K562 (cell line): ENCODE measurements around the gene RSPO1. TPM values are rescaled to one million over a fixed set of nuclear protein-coding genes. Genes with fewer than 3 reads are reported as not detected.

Experiments used
- ATAC-seq: fragments of 200-7000 bp; cut with Tn5 transposase; 3 replicates; pipeline ENCODE4 v1.9.1; 2020; ENCODE audit warnings: moderate library complexity
- BruUV-seq: library from RNA; stranded (reverse); fragments of 400-500 nt; replicated peaks from 2 replicates; lab custom pipeline; 2021; lab: Mats Ljungman, UMichigan
- CTCF ChIA-PET: fragments of 300-600 bp; formaldehyde crosslinking; extraction: SDS; loops from one replicate; lab custom pipeline; 2021; ENCODE audit warnings: low intra/inter-chr PET ratio; lab: Yijun Ruan, JAX
- POLR2A ChIA-PET: fragments of 300-600, 350-650 bp; sonication (Branson Sonifier 250); formaldehyde crosslinking; extraction: SDS; loops from one replicate; lab custom pipeline; 2021; ENCODE audit warnings: antibody characterized with exemption, inconsistent platforms; lab: Yijun Ruan, JAX
- DNase-seq, 4 experiments: peaks; one replicate each; pipeline versions ENCODE4 v3.0.0 to v3.0.0-alpha.2; 2011 to 2018; ENCODE audit warnings: low spot score in 3 of 4, mixed read lengths in 3 of 4; ENCODE audit errors: extremely low read depth in 1 of 4
- FAIRE-seq: peaks from 2 replicates; lab custom pipeline; 2011; peaks lifted over from hg19 to GRCh38; lab: Jason Lieb, UNC
- H2AFZ ChIP-seq: 2 replicates; pipeline ENCODE4 v1.6.0; 2011; ENCODE audit warnings: low read depth, low read length, control low read depth, inconsistent platforms
- H3K27ac ChIP-seq: fragments of 200-600 bp; 3 replicates; pipeline ENCODE4 v1.8.0; 2011; ENCODE audit warnings: low read depth, mild to moderate bottlenecking, control low read depth, inconsistent platforms, low read length, moderate library complexity, mixed read lengths; ENCODE audit errors: extremely low read depth
- H3K27me3 ChIP-seq, 2 experiments: fragments of 300-600 bp in 1 of 2; 2 replicates in 1 of 2; 3 replicates in 1 of 2; pipeline versions ENCODE4 v1.6.0 to v1.8.0; 2011; ENCODE audit warnings: inconsistent platforms in 2 of 2, low read length in 2 of 2, mild to moderate bottlenecking in 1 of 2, mixed read lengths in 1 of 2, moderate library complexity in 1 of 2; ENCODE audit not compliant: control insufficient read depth in 2 of 2, insufficient read depth in 2 of 2
- H3K36me3 ChIP-seq: fragments of 300-600 bp; 3 replicates; pipeline ENCODE4 v1.8.0; 2011; ENCODE audit warnings: mild to moderate bottlenecking, low read length, inconsistent platforms; ENCODE audit not compliant: control insufficient read depth, insufficient read depth
- H3K4me1 ChIP-seq, 2 experiments: fragments of 200-600 bp in 1 of 2; replicated peaks in 1 of 2; 2 replicates in 1 of 2; 3 replicates in 1 of 2; pipeline versions ENCODE4 v1.5.1 to v1.8.0; 2011; ENCODE audit warnings: inconsistent platforms in 2 of 2, low read length in 2 of 2, mild to moderate bottlenecking in 1 of 2, mixed read lengths in 1 of 2, moderate library complexity in 1 of 2; ENCODE audit not compliant: control insufficient read depth in 2 of 2, insufficient read depth in 2 of 2
- H3K4me2 ChIP-seq: 2 replicates; pipeline ENCODE4 v1.6.1; 2011; ENCODE audit warnings: low read length, control low read depth, inconsistent platforms, mixed read lengths; ENCODE audit not compliant: insufficient read depth
- H3K4me3 ChIP-seq: fragments of 200-600 bp; sonication (generic), shearing (Covaris generic); 2 replicates; pipeline ENCODE4 v1.5.1; 2016; ENCODE audit warnings: control low read depth, inconsistent platforms
- H3K79me2 ChIP-seq: fragments of 200-600 bp; 3 replicates; pipeline ENCODE4 v1.8.0; 2011; ENCODE audit warnings: low read length, inconsistent platforms; ENCODE audit not compliant: control insufficient read depth, insufficient read depth
- H3K9ac ChIP-seq, 2 experiments: 2 replicates each; pipeline versions ENCODE4 v1.6.0 to v1.6.1; 2011; ENCODE audit warnings: low read depth in 2 of 2, low read length in 2 of 2, control low read depth in 1 of 2, inconsistent platforms in 1 of 2, mild to moderate bottlenecking in 1 of 2, mixed read lengths in 1 of 2; ENCODE audit not compliant: insufficient read depth in 1 of 2
- H3K9me1 ChIP-seq: one replicate; pipeline ENCODE4 v1.6.0; 2011; ENCODE audit warnings: inconsistent platforms, mild to moderate bottlenecking, low read length, moderate library complexity; ENCODE audit not compliant: control insufficient read depth, insufficient read depth
- H3K9me3 ChIP-seq: replicated peaks from 2 replicates; pipeline ENCODE4 v1.5.1; 2011; ENCODE audit warnings: low read depth, low read length, inconsistent platforms; ENCODE audit not compliant: control insufficient read depth, insufficient read depth
- H4K20me1 ChIP-seq: replicated peaks from 2 replicates; pipeline ENCODE4 v1.6.1; 2011; ENCODE audit warnings: low read length, inconsistent platforms, mixed read lengths; ENCODE audit not compliant: control insufficient read depth, insufficient read depth
- POLR2AphosphoS5 ChIP-seq: IDR thresholded peaks from 2 replicates; pipeline ENCODE4 v1.6.1; 2011; ENCODE audit warnings: mild to moderate bottlenecking, low read depth, low read length, moderate library complexity; ENCODE audit not compliant: control insufficient read depth, insufficient read depth
- PREB ChIP-seq: sonication (generic); formaldehyde crosslinking; IDR thresholded peaks from 2 replicates; pipeline ENCODE4 v1.8.1; 2023; ENCODE audit warnings: mild to moderate bottlenecking, missing genetic modification reagents
- WGBS: fragments of 100-300 bp; shearing (Covaris generic); methylation state at CpG from one replicate; pipeline ENCODE4 v1.1.6; 2016; ENCODE audit warnings: low coverage, mixed read lengths; ENCODE audit not compliant: insufficient coverage; ENCODE audit errors: missing lambda C conversion rate; 5-methylcytosine and 5-hydroxymethylcytosine counted together
- in situ Hi-C: fragments of 300-500 bp; cut with MboI; formaldehyde crosslinking; loops from 4 replicates; pipeline ENCODE4 v1.15.0; 2018; ENCODE audit warnings: inconsistent platforms, mixed read lengths
- intact Hi-C: fragments of 100-400 bp; cut with micrococcal nuclease; formaldehyde crosslinking; loops from 2 replicates; pipeline ENCODE4 v1.14.2; 2022
- polyA plus RNA-seq, 8 experiments: library from polyadenylated mRNA; depleted of rRNA in 4 of 8; stranded (reverse) in 5 of 8; unstranded in 3 of 8; fragments of >200 nt; fragmentation: Nextera tagmentation in 2 of 8; fragmentation: Illumina TruSeq in 1 of 8; extraction: Ambion mirVana in 2 of 8; extraction: Trizol in 1 of 8; gene quantifications; 2 replicates each; pipeline versions ENCODE4 v1.2.1 to v1.2.3, GENCODE V29; 2011 to 2014; ENCODE audit warnings: inconsistent platforms in 1 of 8, missing spikeins in 1 of 8
- total RNA-seq, 7 experiments: library from RNA; depleted of rRNA in 6 of 7; stranded (reverse); fragments of >200 nt in 6 of 7; fragmentation: Illumina TruSeq in 2 of 7; extraction: Trizol in 2 of 7; gene quantifications; 2 replicates each; pipeline versions ENCODE4 v1.2.1 to v1.2.3, GENCODE V29; 2011 to 2021; ENCODE audit warnings: low replicate concordance in 1 of 7

The RSPO1 gene
- total and polyA plus RNA-seq, 9 of the 15 experiments (the other 6 are each of a cell fraction or from before 2014, with no cell fraction given): not detected

- TF ChIP-seq PREB (CRISPR knock-in tag): no peak
Observed at GRCh38 chr1:37662031-37662755, 27.5 kb upstream of the RSPO1 start (continued).

GRCh38 chr1:37661401-37661800 lies 26.7 kb upstream of the RSPO1 start:
- Histone ChIP-seq H4K20me1 (no peaks in the 10 kb centered on the region; the same call in 1 of the 2 replicates), H3K27ac (no peak overlapping the region), H3K9ac (no peak overlapping the region), H3K9me1 (no peaks in the 10 kb centered on the region), H3K79me2 (no peaks in the 10 kb centered on the region), H3K36me3 (no peaks in the 10 kb centered on the region), H3K4me2 (no peak overlapping the region), H2AFZ (no peak overlapping the region), H3K27me3 (peaks cover 49 to 86% of the 10 kb centered on the region in 2 experiments), H3K4me1 (peaks cover 0 to 3% of the 10 kb centered on the region in 2 experiments; a peak in 1 of 5 replicates), H3K9me3 (no peaks in the 10 kb centered on the region), H3K4me3 (no peak overlapping the region)
- 6% methylated on average over 9 of the region's 9 CpGs for WGBS
- in situ Hi-C loops (no loop called here), intact Hi-C loops (no loop called here)
- ATAC-seq (no peak), FAIRE-seq (no peak), DNase-seq (no peak)
- ChIA-PET POLR2A (no interaction called here), CTCF (no interaction called here)
- no TSS peak for BruUV-seq
- TF ChIP-seq POLR2AphosphoS5: no peak
